Measurements from ENCODE around the gene GSS.

- TF ChIP-seq CTCF (conservative IDR thresholded peaks at IDR 0.05): no peak
- TF ChIP-seq EZH2 (IDR thresholded peaks at IDR 0.05; ENCODE audit: low read depth): no peak
Observed at GRCh38 chr20:34971561-34972235, 16.1 kb upstream of the GSS start.
